ENCODE data around the gene PLEKHG5. TPM values are rescaled to one million over a fixed set of nuclear protein-coding genes. Genes with fewer than 3 reads are reported as not detected.
"Not testable (repeated sequence)": the region's sequence is repeated elsewhere in the genome, so short reads cannot be mapped to it uniquely, and the experiment has no call there.

Gene PLEKHG5
- total and polyA plus RNA-seq, 5 donors from 2014 or later, result 0.65 to 5.0 (median 0.86) TPM; not detected in 1

DNA sequence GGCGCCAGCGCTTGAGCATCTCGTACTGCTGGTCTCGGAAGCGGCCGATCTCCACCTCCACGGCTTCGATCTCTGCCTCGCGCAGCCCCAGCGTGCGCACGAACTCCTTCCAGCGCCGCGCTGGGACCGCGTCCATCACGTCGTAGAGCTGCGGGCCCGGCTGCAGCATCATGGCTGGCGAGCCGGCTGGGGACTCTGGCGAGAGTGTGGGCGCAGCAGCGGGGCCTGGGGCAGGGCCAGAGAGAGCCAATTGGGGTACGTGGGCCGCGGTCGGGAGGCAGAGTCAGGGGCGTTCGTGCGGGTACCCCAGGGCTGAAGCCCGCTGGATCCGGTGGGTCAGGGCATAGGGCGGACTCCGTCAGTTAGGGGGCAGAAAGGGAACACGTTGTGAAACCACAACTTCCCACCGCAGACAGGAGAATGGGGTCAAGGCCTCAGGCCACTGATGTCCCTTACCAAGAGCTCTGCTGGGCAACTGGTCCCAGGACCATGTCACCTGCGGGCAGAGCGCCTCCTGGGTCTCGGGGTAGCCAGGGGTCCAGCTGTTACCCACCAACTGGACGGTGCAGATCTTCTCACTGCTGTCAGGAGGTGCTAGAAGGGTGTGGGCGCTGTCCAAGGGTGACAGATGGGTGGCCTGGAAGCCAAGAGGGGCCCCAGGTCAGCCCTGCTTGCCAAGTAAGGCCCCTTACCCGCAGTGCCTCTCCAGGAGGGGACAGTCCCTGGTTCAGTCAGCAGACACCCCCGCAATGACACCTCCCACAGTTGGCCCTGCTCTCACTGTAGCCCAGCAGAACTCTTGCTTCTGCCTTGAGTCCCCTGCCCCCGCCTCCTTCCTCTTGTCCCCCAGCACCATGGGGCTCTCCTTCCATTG lies 29.7 kb downstream of the PLEKHG5 start:
- Histone ChIP-seq H3K4me1 (ENCODE audit: control insufficient read depth, insufficient read depth, low read length, poor library complexity, severe bottlenecking) (peaks cover 71% of the 10 kb centered on the region), H3K36me3 (ENCODE audit: control insufficient read depth, insufficient read depth, low read length) (peaks cover 21% of the 10 kb centered on the region), H3K9me3 (ENCODE audit: control insufficient read depth in 2 of 2, low read length in 2 of 2) (no peaks in the 10 kb centered on the region), H3K4me3 (ENCODE audit: low read depth, low read length) (no peak overlapping the region), H3K27ac (ENCODE audit: insufficient read depth, low read length, poor library complexity, severe bottlenecking) (peak overlapping the region; percentile 97), H3K27me3 (ENCODE audit: control insufficient read depth, insufficient read depth, low read length) (no peaks in the 10 kb centered on the region)
- Mint-ChIP-seq H3K9me3 (no peaks in the 10 kb centered on the region), H3K36me3 (peaks cover 14% of the 10 kb centered on the region), H3K4me3 (peak overlapping the region; percentile 54 to 97 (median 68)), H3K4me1 (peaks cover 0 to 68% (median 34%) of the 10 kb centered on the region in 4 donors), H3K27ac (peak overlapping the region; percentile 86 to 97 (median 91)), H3K27me3 (peaks cover 13% of the 10 kb centered on the region)
- no peak for ATAC-seq (ENCODE audit: low read depth in 2 of 2)
- DNase-seq, result peak in 1 of 3 donors; percentile 22

DNA sequence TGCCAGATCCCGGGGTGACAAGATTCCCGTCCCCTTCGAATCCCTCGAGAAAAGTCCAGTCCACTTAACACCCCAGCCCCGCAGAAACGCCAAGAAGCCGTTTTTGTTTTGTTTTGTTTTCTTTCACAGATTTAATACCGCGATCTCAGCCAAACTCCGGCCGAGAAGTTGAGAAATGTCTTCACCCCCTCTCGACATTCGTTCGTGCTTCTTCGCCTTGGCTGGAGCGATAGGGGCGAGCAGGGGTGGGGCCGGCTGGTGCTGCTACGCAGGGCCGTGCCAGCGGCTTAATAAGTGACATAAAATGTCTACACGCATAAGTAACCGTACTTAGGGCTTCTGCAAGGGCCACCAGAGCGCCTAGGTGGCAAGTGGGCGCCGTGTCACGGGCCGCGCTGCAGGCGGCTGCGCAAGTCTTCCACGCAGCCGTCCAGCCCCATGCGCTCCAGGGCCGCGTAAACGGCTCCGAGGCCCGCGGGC lies 30.4 kb downstream of the PLEKHG5 start:
- DNase-seq (no peak), ATAC-seq (ENCODE audit: low read depth in 2 of 2) (no peak)
- no peaks in the 10 kb centered on the region for H3K27me3 ChIP-seq (ENCODE audit: control insufficient read depth, insufficient read depth, low read length)
- peak overlapping the region; percentile 97 for H3K27ac ChIP-seq (ENCODE audit: insufficient read depth, low read length, poor library complexity, severe bottlenecking)
- Mint-ChIP-seq H3K27me3 (peaks cover 17% of the 10 kb centered on the region), H3K27ac (peak overlapping the region; percentile 97 to 98 (median 98)), H3K4me1 (peaks cover 0 to 66% (median 36%) of the 10 kb centered on the region in 4 donors), H3K9me3 (no peaks in the 10 kb centered on the region), H3K36me3 (peaks cover 18% of the 10 kb centered on the region), H3K4me3 (peak overlapping the region; percentile 86 to 95 (median 93))
- peaks cover 64% of the 10 kb centered on the region for H3K4me1 ChIP-seq (ENCODE audit: control insufficient read depth, insufficient read depth, low read length, poor library complexity, severe bottlenecking)
- H3K9me3 ChIP-seq (ENCODE audit: control insufficient read depth in 2 of 2, low read length in 2 of 2), result no peaks in the 10 kb centered on the region
- peak overlapping the region; percentile 61 for H3K4me3 ChIP-seq (ENCODE audit: low read depth, low read length)
- peaks cover 21% of the 10 kb centered on the region for H3K36me3 ChIP-seq (ENCODE audit: control insufficient read depth, insufficient read depth, low read length)

DNA sequence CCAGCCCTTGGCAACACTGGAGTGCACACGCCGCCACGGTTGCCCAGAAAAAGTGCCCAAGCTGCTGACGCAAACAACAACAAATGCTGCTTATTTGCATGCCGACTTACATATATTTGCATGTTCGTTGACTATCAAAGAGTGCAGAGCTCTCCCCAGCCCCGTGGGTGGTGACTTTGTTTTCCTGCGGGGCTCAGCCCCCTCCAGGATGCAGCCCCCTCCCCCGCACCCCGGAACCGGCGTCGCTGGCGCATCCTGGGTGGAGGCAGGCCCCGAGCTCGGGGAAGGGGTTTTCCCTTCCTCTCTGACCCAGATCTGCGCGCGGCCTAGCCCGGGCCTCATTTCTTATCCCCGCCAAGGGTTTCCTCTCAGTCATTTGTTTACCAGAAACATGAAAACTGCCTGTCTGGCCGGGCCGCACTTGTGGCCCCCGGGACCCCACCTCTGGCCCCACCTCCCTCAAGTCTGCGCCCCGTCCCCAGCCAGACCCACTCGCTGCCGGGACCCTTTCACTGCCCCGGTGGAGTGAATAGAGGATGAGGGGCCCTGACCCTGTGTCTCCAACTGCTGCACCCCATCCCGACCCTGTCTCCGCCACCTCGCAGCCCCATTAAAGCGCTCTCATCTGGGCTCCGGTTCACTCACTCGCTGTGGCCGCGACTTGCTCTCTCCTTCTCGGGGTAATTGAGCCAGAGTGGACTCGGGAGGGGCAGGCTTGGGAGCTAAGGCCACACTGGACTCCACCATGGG lies 31.0 kb downstream of the PLEKHG5 start:
- H3K36me3 Mint-ChIP-seq, result peaks cover 18% of the 10 kb centered on the region
- ATAC-seq (ENCODE audit: low read depth in 2 of 2) (peak; percentile 82), DNase-seq (peak; percentile 89 to 95 (median 90))
- H3K4me1 Mint-ChIP-seq, result peaks cover 0 to 66% (median 36%) of the 10 kb centered on the region in 4 donors
- Histone ChIP-seq H3K9me3 (ENCODE audit: control insufficient read depth in 2 of 2, low read length in 2 of 2) (no peaks in the 10 kb centered on the region), H3K4me3 (ENCODE audit: low read depth, low read length) (peak overlapping the region; percentile 61), H3K36me3 (ENCODE audit: control insufficient read depth, insufficient read depth, low read length) (peaks cover 21% of the 10 kb centered on the region), H3K27ac (ENCODE audit: insufficient read depth, low read length, poor library complexity, severe bottlenecking) (peak overlapping the region; percentile 97), H3K4me1 (ENCODE audit: control insufficient read depth, insufficient read depth, low read length, poor library complexity, severe bottlenecking) (peaks cover 61% of the 10 kb centered on the region), H3K27me3 (ENCODE audit: control insufficient read depth, insufficient read depth, low read length) (no peaks in the 10 kb centered on the region)
- peaks cover 17% of the 10 kb centered on the region for H3K27me3 Mint-ChIP-seq
- H3K4me3 Mint-ChIP-seq, result peak overlapping the region; percentile 86 to 95 (median 93)
- peak overlapping the region; percentile 97 to 98 (median 98) for H3K27ac Mint-ChIP-seq
- H3K9me3 Mint-ChIP-seq, result peaks cover 0 to 1% (median 0%) of the 10 kb centered on the region in 7 donors

DNA sequence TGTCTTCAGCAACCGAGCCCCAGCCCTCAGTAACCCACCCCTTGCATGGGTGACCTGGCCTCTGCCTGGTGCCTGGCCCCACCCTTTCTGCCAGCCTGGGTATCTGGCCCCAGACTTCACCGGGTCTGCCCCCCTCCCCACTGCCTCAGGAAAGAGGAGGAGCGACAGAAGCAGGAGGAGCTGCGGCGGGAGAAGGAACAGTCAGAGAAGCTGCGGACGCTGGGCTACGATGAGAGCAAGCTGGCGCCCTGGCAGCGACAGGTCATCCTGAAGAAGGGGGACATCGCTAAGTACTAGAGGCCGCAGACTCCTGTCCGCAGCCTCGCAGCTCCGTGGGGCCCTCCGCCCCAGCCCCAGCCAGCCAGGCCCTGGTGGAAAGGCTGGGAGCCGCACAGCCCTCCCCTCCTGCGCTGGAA lies 31.6 kb downstream of the PLEKHG5 start:
- peaks cover 60% of the 10 kb centered on the region for H3K4me1 ChIP-seq (ENCODE audit: control insufficient read depth, insufficient read depth, low read length, poor library complexity, severe bottlenecking)

DNA sequence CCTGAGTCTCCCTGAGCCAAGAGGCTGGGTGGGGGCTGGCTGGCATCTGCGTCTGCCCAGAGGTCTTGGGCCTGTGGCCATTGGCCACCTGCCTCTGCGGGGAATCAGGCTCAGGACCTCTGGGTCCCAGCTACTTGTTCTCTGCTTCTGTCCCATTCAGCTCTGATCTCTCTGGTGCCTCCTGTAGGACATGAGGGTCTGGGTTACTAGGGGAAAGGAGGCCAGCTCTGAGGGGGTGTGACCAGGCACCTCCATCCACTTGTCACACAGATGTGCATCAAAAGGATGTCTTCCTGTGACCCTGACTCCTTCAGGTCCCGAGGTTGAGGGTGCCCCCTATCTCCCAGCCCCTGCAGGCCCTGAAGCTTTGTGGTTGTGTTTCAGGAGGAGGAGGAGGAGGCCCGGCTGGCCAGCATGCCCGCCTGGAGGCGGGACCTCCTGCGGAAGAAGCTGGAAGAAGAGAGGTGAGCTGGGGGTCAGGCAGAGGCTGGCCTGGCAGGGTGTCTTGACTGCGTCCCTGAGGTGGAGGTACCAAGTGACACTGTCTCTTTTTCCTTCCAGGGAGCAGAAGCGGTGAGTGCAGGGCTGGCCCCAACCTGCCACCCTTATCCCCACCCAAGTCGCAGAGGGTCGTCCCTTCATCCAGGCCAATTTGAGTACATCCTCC lies 34.5 kb downstream of the PLEKHG5 start:
- Histone ChIP-seq H3K4me1 (ENCODE audit: control insufficient read depth, insufficient read depth, low read length, poor library complexity, severe bottlenecking) (peaks cover 44% of the 10 kb centered on the region), H3K27ac (ENCODE audit: insufficient read depth, low read length, poor library complexity, severe bottlenecking) (no peak overlapping the region), H3K4me3 (ENCODE audit: low read depth, low read length) (no peak overlapping the region), H3K9me3 (ENCODE audit: control insufficient read depth in 2 of 2, low read length in 2 of 2) (no peaks in the 10 kb centered on the region), H3K36me3 (ENCODE audit: control insufficient read depth, insufficient read depth, low read length) (peaks cover 8% of the 10 kb centered on the region), H3K27me3 (ENCODE audit: control insufficient read depth, insufficient read depth, low read length) (no peaks in the 10 kb centered on the region)
- Mint-ChIP-seq H3K4me3 (peak overlapping the region in 3 of 4 donors; percentile 20 to 79 (median 35)), H3K27me3 (peaks cover 38% of the 10 kb centered on the region), H3K4me1 (peaks cover 0 to 44% (median 16%) of the 10 kb centered on the region in 4 donors), H3K27ac (peak overlapping the region in 1 of 3 donors; percentile 27), H3K36me3 (peaks cover 4% of the 10 kb centered on the region), H3K9me3 (peaks cover 0 to 3% (median 0%) of the 10 kb centered on the region in 7 donors)
- DNase-seq (no peak), ATAC-seq (ENCODE audit: low read depth in 2 of 2) (no peak)

More for the DNA sequence above, 31.6 kb downstream of the PLEKHG5 start:
- Histone ChIP-seq H3K27ac (ENCODE audit: insufficient read depth, low read length, poor library complexity, severe bottlenecking) (peak overlapping the region; percentile 97), H3K36me3 (ENCODE audit: control insufficient read depth, insufficient read depth, low read length) (peaks cover 21% of the 10 kb centered on the region), H3K27me3 (ENCODE audit: control insufficient read depth, insufficient read depth, low read length) (no peaks in the 10 kb centered on the region), H3K4me3 (ENCODE audit: low read depth, low read length) (peak overlapping the region; percentile 37), H3K9me3 (ENCODE audit: control insufficient read depth in 2 of 2, low read length in 2 of 2) (no peaks in the 10 kb centered on the region)
- H3K27me3 Mint-ChIP-seq, result peaks cover 17% of the 10 kb centered on the region
- ATAC-seq (ENCODE audit: low read depth in 2 of 2) (peak; percentile 27 to 35), DNase-seq (peak; percentile 58 to 68 (median 59))
- peaks cover 0 to 64% (median 36%) of the 10 kb centered on the region in 4 donors for H3K4me1 Mint-ChIP-seq
- H3K36me3 Mint-ChIP-seq, result peaks cover 18% of the 10 kb centered on the region
- H3K9me3 Mint-ChIP-seq, result peaks cover 0 to 1% (median 0%) of the 10 kb centered on the region in 7 donors
- peak overlapping the region; percentile 86 to 95 (median 93) for H3K4me3 Mint-ChIP-seq
- peak overlapping the region; percentile 97 to 98 (median 98) for H3K27ac Mint-ChIP-seq

DNA sequence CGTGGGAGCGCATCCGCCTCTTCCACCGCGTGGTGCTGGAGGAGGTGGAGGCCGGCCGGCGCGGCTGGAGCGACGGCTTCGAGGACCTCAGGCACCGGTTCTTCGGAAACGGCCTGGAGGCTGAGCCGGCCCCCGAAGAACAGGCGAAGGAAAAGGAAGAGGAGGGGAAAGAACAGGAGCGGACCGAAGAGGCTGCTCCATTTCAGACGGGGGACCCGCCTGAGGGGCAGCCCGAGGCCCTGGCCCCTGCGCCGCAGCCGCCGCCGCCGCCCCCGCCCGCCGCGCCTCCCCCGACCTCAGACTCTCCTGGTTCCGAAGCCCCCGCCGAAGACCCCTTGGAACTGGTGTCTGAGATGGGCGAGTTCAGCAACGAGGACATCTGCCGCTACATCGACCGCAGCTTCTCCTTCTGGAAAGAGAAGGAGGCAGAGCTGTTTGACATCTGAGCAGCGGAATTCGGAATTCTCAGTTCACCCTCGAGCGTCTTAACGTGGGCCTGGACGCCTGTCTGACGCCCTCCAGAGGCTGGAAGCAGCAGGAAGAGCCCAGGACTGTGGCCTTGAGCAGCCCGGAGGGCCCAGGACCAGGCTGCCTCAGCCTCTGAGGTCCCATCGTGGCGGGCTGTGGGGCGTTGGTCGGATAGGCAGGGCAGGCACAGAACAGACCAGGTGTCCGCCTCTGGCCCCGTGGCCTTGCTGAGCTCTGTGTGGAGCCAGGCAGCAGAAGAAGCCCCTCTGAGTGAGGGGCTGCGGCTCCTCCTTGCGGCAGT lies 35.5 kb downstream of the PLEKHG5 start:
- peak overlapping the region in 1 of 3 donors; percentile 9 for H3K27ac Mint-ChIP-seq
- H3K27ac ChIP-seq (ENCODE audit: insufficient read depth, low read length, poor library complexity, severe bottlenecking); H3K9me3 ChIP-seq (ENCODE audit: control insufficient read depth in 2 of 2, low read length in 2 of 2); DNase-seq; H3K36me3 Mint-ChIP-seq; H3K9me3 Mint-ChIP-seq; H3K36me3 ChIP-seq (ENCODE audit: control insufficient read depth, insufficient read depth, low read length); H3K4me3 ChIP-seq (ENCODE audit: low read depth, low read length); H3K27me3 ChIP-seq (ENCODE audit: control insufficient read depth, insufficient read depth, low read length); ATAC-seq (ENCODE audit: low read depth in 2 of 2): not testable (repeated sequence)
- peaks cover 43% of the 10 kb centered on the region for H3K27me3 Mint-ChIP-seq
- peaks cover 34% of the 10 kb centered on the region for H3K4me1 ChIP-seq (ENCODE audit: control insufficient read depth, insufficient read depth, low read length, poor library complexity, severe bottlenecking)
- H3K4me3 Mint-ChIP-seq, result peak overlapping the region in 3 of 4 donors; percentile 20 to 46 (median 39)
- peaks cover 0 to 36% (median 15%) of the 10 kb centered on the region in 4 donors for H3K4me1 Mint-ChIP-seq

Measured in CD4-positive, CD25-positive, alpha-beta regulatory T cell (primary cell).